ENCODE data around the gene LPP.

LPP gene

GRCh38 chr3:188135271-188135670 is 18.7 kb upstream of the LPP start:
- DNase-seq (ENCODE audit: low read depth): no peak

- no peak for DNase-seq (ENCODE audit: low read depth)
These were observed 16.9 kb upstream of the LPP start for GRCh38 chr3:188137051-188137450.

GRCh38 chr3:188139466-188139865 is 14.5 kb upstream of the LPP start:
- DNase-seq (ENCODE audit: low read depth): no peak

- no peak for DNase-seq (ENCODE audit: low read depth)
These were observed 7.7 kb upstream of the LPP start for GRCh38 chr3:188146219-188146618.

GRCh38 chr3:188147782-188148181 is 6.2 kb upstream of the LPP start:
- no peak for DNase-seq (ENCODE audit: low read depth)

GRCh38 chr3:188148318-188148717 is 5.6 kb upstream of the LPP start:
- no peak for DNase-seq (ENCODE audit: low read depth)

- DNase-seq (ENCODE audit: low read depth): no peak
These were observed 4.4 kb upstream of the LPP start for GRCh38 chr3:188149587-188149986.

- DNase-seq (ENCODE audit: low read depth): no peak
These were observed 3.0 kb upstream of the LPP start for GRCh38 chr3:188150982-188151381.

- no peak for DNase-seq (ENCODE audit: low read depth)
These were observed 2.5 kb upstream of the LPP start for GRCh38 chr3:188151438-188151837.

- DNase-seq (ENCODE audit: low read depth): no peak
These were observed 1.1 kb upstream of the LPP start for GRCh38 chr3:188152660-188153436.

GRCh38 chr3:188153437-188154013 is 432 bp upstream of the LPP start:
- no peak for DNase-seq (ENCODE audit: low read depth)

GRCh38 chr3:188154809-188155574 is 1.0 kb downstream of the LPP start:
- DNase-seq (ENCODE audit: low read depth): no peak

GRCh38 chr3:188156056-188156455 is 2.1 kb downstream of the LPP start:
- no peak for DNase-seq (ENCODE audit: low read depth)

- DNase-seq (ENCODE audit: low read depth): no peak
These were observed 3.5 kb downstream of the LPP start for GRCh38 chr3:188157407-188157806.

- DNase-seq (ENCODE audit: low read depth): no peak
These were observed 4.0 kb downstream of the LPP start for GRCh38 chr3:188157971-188158370.

GRCh38 chr3:188158731-188159310 is 4.9 kb downstream of the LPP start:
- DNase-seq (ENCODE audit: low read depth): no peak

GRCh38 chr3:188160751-188161150 is 6.8 kb downstream of the LPP start:
- DNase-seq (ENCODE audit: low read depth): no peak

- DNase-seq (ENCODE audit: low read depth): no peak
These were observed 10.3 kb downstream of the LPP start for GRCh38 chr3:188164248-188164687.

- DNase-seq (ENCODE audit: low read depth): no peak
These were observed 11.6 kb downstream of the LPP start for GRCh38 chr3:188165596-188165995.

GRCh38 chr3:188166441-188166840 is 12.5 kb downstream of the LPP start:
- DNase-seq (ENCODE audit: low read depth): no peak

GRCh38 chr3:188168186-188168585 is 14.2 kb downstream of the LPP start:
- no peak for DNase-seq (ENCODE audit: low read depth)

- DNase-seq (ENCODE audit: low read depth): no peak
These were observed 14.7 kb downstream of the LPP start for GRCh38 chr3:188168648-188169047.
